Stimulated activated CD8-positive, alpha-beta memory T cell treated with anti-CD3 and anti-CD28 coated beads, Interleukin-7, amount 100 ng/mL, for 24 hours (primary cell): ENCODE data around the gene NEAT1.
A peak's percentile ranks its signal among the peaks of the same experiment; 100 is the strongest.

Source experiments
- DNase-seq: peaks from one replicate; pipeline ENCODE4 v3.0.0-alpha.2; 2020; ENCODE audit warnings: low read depth

Gene NEAT1

GRCh38 chr11:65423516-65424204, 1.1 kb downstream of the NEAT1 start:
- no peak for DNase-seq

GRCh38 chr11:65424205-65425104, 1.9 kb downstream of the NEAT1 start:
- DNase-seq = peak; percentile 49

- peak; percentile 44 for DNase-seq
These were observed 2.7 kb downstream of the NEAT1 start for GRCh38 chr11:65425105-65425970.

GRCh38 chr11:65425971-65426838, 3.6 kb downstream of the NEAT1 start:
- DNase-seq = no peak

- DNase-seq = no peak
These were observed 4.5 kb downstream of the NEAT1 start for GRCh38 chr11:65426839-65427690.

GRCh38 chr11:65427691-65428577, 5.3 kb downstream of the NEAT1 start:
- DNase-seq = no peak

- DNase-seq = no peak
These were observed 6.0 kb downstream of the NEAT1 start for GRCh38 chr11:65428578-65429067.

GRCh38 chr11:65429068-65429681, 6.6 kb downstream of the NEAT1 start:
- no peak for DNase-seq

GRCh38 chr11:65429724-65430405, 7.3 kb downstream of the NEAT1 start:
- no peak for DNase-seq

GRCh38 chr11:65430406-65431217, 8.0 kb downstream of the NEAT1 start:
- DNase-seq = no peak

- no peak for DNase-seq
These were observed 9.0 kb downstream of the NEAT1 start for GRCh38 chr11:65431451-65432099.

- no peak for DNase-seq
These were observed 9.6 kb downstream of the NEAT1 start for GRCh38 chr11:65432100-65432650.

GRCh38 chr11:65432686-65433582, 10.3 kb downstream of the NEAT1 start:
- DNase-seq = no peak

- DNase-seq = no peak
These were observed 11.1 kb downstream of the NEAT1 start for GRCh38 chr11:65433657-65434056.

- no peak for DNase-seq
These were observed 11.6 kb downstream of the NEAT1 start for GRCh38 chr11:65434057-65434666.
